K562 (cell line): ENCODE results near the gene NFATC3. TPM values are rescaled to one million over a fixed set of nuclear protein-coding genes. Genes with fewer than 3 reads are reported as not detected.

Experiments
- ATF3 ChIP-seq, 2 experiments: fragments of 450-650 bp in 1 of 2; sonication (generic) in 1 of 2; formaldehyde crosslinking in 1 of 2; IDR thresholded peaks in 1 of 2; conservative IDR thresholded peaks in 1 of 2; 2 replicates each; pipeline versions ENCODE4 v1.6.1 to v1.8.1; 2016 to 2023; ENCODE audit warnings: mild to moderate bottlenecking in 2 of 2, moderate library complexity in 2 of 2, inconsistent platforms in 1 of 2, missing genetic modification reagents in 1 of 2
- ATF4 ChIP-seq: fragments of 450-650 bp; formaldehyde crosslinking; IDR thresholded peaks from 2 replicates; pipeline ENCODE4 v1.4.0; 2022; ENCODE audit warnings: mild to moderate bottlenecking, moderate library complexity
- BCOR ChIP-seq: fragments of 450-650 bp; IDR thresholded peaks from 2 replicates; pipeline ENCODE4 v1.6.1; 2016
- FOXA3 ChIP-seq, 2 experiments: fragments of 450-650 bp in 1 of 2; sonication (generic) in 1 of 2; formaldehyde crosslinking; IDR thresholded peaks in 1 of 2; conservative IDR thresholded peaks in 1 of 2; 2 replicates each; pipeline versions ENCODE4 v1.4.0 to v1.8.0; 2020 to 2022; ENCODE audit warnings: mild to moderate bottlenecking in 2 of 2, missing genetic modification reagents in 1 of 2
- KLF1 ChIP-seq: fragments of 450-650 bp; IDR thresholded peaks from 2 replicates; pipeline ENCODE4 v1.6.1; 2016; ENCODE audit warnings: missing genetic modification characterization, missing compliant biosample characterization
- MBD2 ChIP-seq: sonication (generic); IDR thresholded peaks from 2 replicates; pipeline ENCODE4 v1.6.1; 2016; ENCODE audit warnings: low read depth, borderline replicate concordance
- MCM5 ChIP-seq: fragments of 450-650 bp; IDR thresholded peaks from 2 replicates; pipeline ENCODE4 v1.6.1; 2016; ENCODE audit warnings: low read depth
- MLX ChIP-seq, 2 experiments: fragments of 450-650 bp in 1 of 2; sonication (generic) in 1 of 2; formaldehyde crosslinking; conservative IDR thresholded peaks; 2 replicates each; pipeline versions ENCODE4 v1.4.0 to v1.8.1; 2020 to 2022; ENCODE audit warnings: mild to moderate bottlenecking in 1 of 2, missing genetic modification reagents in 1 of 2
- NFATC3 ChIP-seq: fragments of 450-650 bp; IDR thresholded peaks from 2 replicates; pipeline ENCODE4 v1.6.1; 2017; ENCODE audit warnings: mild to moderate bottlenecking
- POLR3G ChIP-seq: IDR thresholded peaks from 2 replicates; pipeline ENCODE4 v1.6.1; 2011; ENCODE audit not compliant: insufficient read length, insufficient replicate concordance; ENCODE audit errors: extremely low read depth
- SMAD1 ChIP-seq: fragments of 150-350 bp; IDR thresholded peaks from 2 replicates; pipeline ENCODE4 v1.6.1; 2014; ENCODE audit warnings: low read length, low read depth; ENCODE audit not compliant: partially characterized antibody
- SMAD3 ChIP-seq: fragments of 450-650 bp; formaldehyde crosslinking; conservative IDR thresholded peaks from 2 replicates; pipeline ENCODE4 v1.4.0; 2020; ENCODE audit warnings: mild to moderate bottlenecking
- TFAM ChIP-seq: fragments of 250-450 bp; sonication (Bioruptor Pico); conservative IDR thresholded peaks from 2 replicates; pipeline ENCODE4 v1.5.0; 2021; ENCODE audit warnings: mild to moderate bottlenecking, moderate library complexity
- ZBTB17 ChIP-seq: fragments of 450-650 bp; formaldehyde crosslinking; IDR thresholded peaks from 2 replicates; pipeline ENCODE4 v1.4.0; 2020; ENCODE audit warnings: mild to moderate bottlenecking
- ZNF197 ChIP-seq: fragments of 200-800 bp; sonication (Bioruptor generic); IDR thresholded peaks from 2 replicates; pipeline ENCODE4 v1.6.1; 2016; ENCODE audit warnings: low read depth, missing genetic modification characterization, missing compliant biosample characterization
- ZNF277 ChIP-seq: fragments of 250-450 bp; sonication (Bioruptor Pico); IDR thresholded peaks from 2 replicates; pipeline ENCODE4 v1.8.0; 2022; ENCODE audit warnings: inconsistent platforms, mild to moderate bottlenecking, moderate library complexity, borderline replicate concordance
- ZNF584 ChIP-seq: fragments of 200-800 bp; sonication (Bioruptor generic); IDR thresholded peaks from 2 replicates; pipeline ENCODE4 v1.6.1; 2016; ENCODE audit warnings: low read depth, mild to moderate bottlenecking, missing genetic modification characterization, missing compliant biosample characterization
- polyA plus RNA-seq, 8 experiments: library from polyadenylated mRNA; depleted of rRNA in 4 of 8; stranded (reverse) in 5 of 8; unstranded in 3 of 8; fragments of >200 nt; fragmentation: Nextera tagmentation in 2 of 8; fragmentation: Illumina TruSeq in 1 of 8; extraction: Ambion mirVana in 2 of 8; extraction: Trizol in 1 of 8; gene quantifications; 2 replicates each; pipeline versions ENCODE4 v1.2.1 to v1.2.3, GENCODE V29; 2011 to 2014; ENCODE audit warnings: inconsistent platforms in 1 of 8, missing spikeins in 1 of 8
- total RNA-seq, 7 experiments: library from RNA; depleted of rRNA in 6 of 7; stranded (reverse); fragments of >200 nt in 6 of 7; fragmentation: Illumina TruSeq in 2 of 7; extraction: Trizol in 2 of 7; gene quantifications; 2 replicates each; pipeline versions ENCODE4 v1.2.1 to v1.2.3, GENCODE V29; 2011 to 2021; ENCODE audit warnings: low replicate concordance in 1 of 7
- TF ChIP-seq, protein P1 (sequence below): fragments of 250-450 bp; sonication (Bioruptor Pico); IDR thresholded peaks from 2 replicates; pipeline ENCODE4 v1.8.0; 2022; ENCODE audit warnings: moderate library complexity, mild to moderate bottlenecking, inconsistent platforms
- TF ChIP-seq, protein P2 (sequence below): sonication (generic); formaldehyde crosslinking; IDR thresholded peaks from 2 replicates; pipeline ENCODE4 v1.9.0; 2022; ENCODE audit warnings: mild to moderate bottlenecking, missing genetic modification reagents

NFATC3 gene
- total and polyA plus RNA-seq, 9 of the 15 experiments (the other 6 are each of a cell fraction or from before 2014, with no cell fraction given) = 15.7 to 98.4 (median 59.4) TPM

- TF ChIP-seq ZNF197 (CRISPR knock-in tag) = no peak
- TF ChIP-seq, protein P1, sequence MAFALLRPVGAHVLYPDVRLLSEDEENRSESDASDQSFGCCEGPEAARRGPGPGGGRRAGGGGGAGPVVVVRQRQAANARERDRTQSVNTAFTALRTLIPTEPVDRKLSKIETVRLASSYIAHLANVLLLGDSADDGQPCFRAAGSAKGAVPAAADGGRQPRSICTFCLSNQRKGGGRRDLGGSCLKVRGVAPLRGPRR = no peak
- TF ChIP-seq FOXA3 (CRISPR knock-in tag; conservative IDR thresholded peaks at IDR 0.05 in 1 of 2, IDR thresholded peaks at IDR 0.05 in 1 of 2) = no peak
- peak; percentile 77 for TF ChIP-seq ZNF584
- TF ChIP-seq MLX (CRISPR knock-in tag; conservative IDR thresholded peaks at IDR 0.05) = 0 out of 4 replicates have a peak, but pooled peaks of 1 of the 2 experiments have one; percentile 29
- no peak for TF ChIP-seq ATF3 (IDR thresholded peaks at IDR 0.05)
- no peak for TF ChIP-seq ATF3 (CRISPR knock-in tag; conservative IDR thresholded peaks at IDR 0.05)
- no peak for TF ChIP-seq TFAM (CRISPR knock-in tag)
- TF ChIP-seq SMAD3 (CRISPR knock-in tag) = 0 out of 2 replicates have a peak, but pooled peaks have one; percentile 5
- no peak for TF ChIP-seq NFATC3
- TF ChIP-seq ATF4 = no peak; the same call in 1 of the 2 replicates
- TF ChIP-seq MCM5 = no peak
- no peak for TF ChIP-seq BCOR
- TF ChIP-seq, protein P2, sequence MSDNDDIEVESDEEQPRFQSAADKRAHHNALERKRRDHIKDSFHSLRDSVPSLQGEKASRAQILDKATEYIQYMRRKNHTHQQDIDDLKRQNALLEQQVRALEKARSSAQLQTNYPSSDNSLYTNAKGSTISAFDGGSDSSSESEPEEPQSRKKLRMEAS (CRISPR knock-in tag) = peak; percentile 99
- no peak for TF ChIP-seq SMAD1
- no peak; the same call in 1 of the 2 replicates for TF ChIP-seq KLF1 (tag)
- no peak for TF ChIP-seq ZNF277 (CRISPR knock-in tag)
- TF ChIP-seq ZBTB17 (CRISPR knock-in tag) = 0 out of 2 replicates have a peak, but pooled peaks have one; percentile 60
- no peak for TF ChIP-seq MBD2
- TF ChIP-seq POLR3G = no peak
Observed at GRCh38 chr16:68084504-68085258, 489 bp upstream of the NFATC3 start (continued).
